Measurements from ENCODE around the gene KBTBD4.
"Not testable (repeated sequence)": the region's sequence is repeated elsewhere in the genome, so short reads cannot be mapped to it uniquely, and the experiment has no call there.

Gene KBTBD4

GRCh38 chr11:47558695-47559094, 20.1 kb downstream of the KBTBD4 start:
- DNase-seq = no peak

- not testable (repeated sequence) for DNase-seq
These were observed 21.8 kb downstream of the KBTBD4 start for GRCh38 chr11:47557004-47557403.

- no peak for DNase-seq
These were observed 25.4 kb downstream of the KBTBD4 start for GRCh38 chr11:47553406-47553743.

- DNase-seq = peak; percentile 86 to 93 (median 90)
These were observed 26.0 kb downstream of the KBTBD4 start, which contains the start of gene CELF1 for GRCh38 chr11:47552566-47553405. Gene CELF1, minus strand, starts transcription at chr11:47553132. Its CDS starts 53,609 bp downstream, at chr11:47499523.

GRCh38 chr11:47552056-47552565, 26.7 kb downstream of the KBTBD4 start:
- DNase-seq = peak in 1 of 5 donors; percentile 2

- DNase-seq = peak in 1 of 5 donors; percentile 30
These were observed 27.7 kb downstream of the KBTBD4 start for GRCh38 chr11:47551086-47551485.

GRCh38 chr11:47550288-47551047, 28.3 kb downstream of the KBTBD4 start:
- DNase-seq = no peak

GRCh38 chr11:47546274-47546673, 32.5 kb downstream of the KBTBD4 start:
- not testable (repeated sequence) for DNase-seq

GRCh38 chr11:47545298-47545697, 33.5 kb downstream of the KBTBD4 start:
- DNase-seq = no peak

- no peak for DNase-seq
These were observed 37.7 kb downstream of the KBTBD4 start for GRCh38 chr11:47541070-47541469.

- no peak for DNase-seq
These were observed 39.1 kb downstream of the KBTBD4 start for GRCh38 chr11:47539681-47540039.

- DNase-seq = no peak
These were observed 39.8 kb downstream of the KBTBD4 start for GRCh38 chr11:47538741-47539565.

GRCh38 chr11:47536915-47537314, 41.9 kb downstream of the KBTBD4 start:
- no peak for DNase-seq

- DNase-seq = no peak
These were observed 44.0 kb downstream of the KBTBD4 start for GRCh38 chr11:47534704-47535251.

GRCh38 chr11:47533690-47534151, 45.0 kb downstream of the KBTBD4 start:
- no peak for DNase-seq

- no peak for DNase-seq
These were observed 46.1 kb downstream of the KBTBD4 start for GRCh38 chr11:47532597-47533213.

- DNase-seq = no peak
These were observed 47.1 kb downstream of the KBTBD4 start for GRCh38 chr11:47531666-47532065.

GRCh38 chr11:47530721-47531120, 48.0 kb downstream of the KBTBD4 start:
- DNase-seq = not testable (repeated sequence)

GRCh38 chr11:47529951-47530350, 48.8 kb downstream of the KBTBD4 start:
- DNase-seq = no peak

GRCh38 chr11:47527186-47527585, 51.6 kb downstream of the KBTBD4 start:
- no peak for DNase-seq

- DNase-seq = not testable (repeated sequence)
These were observed 52.7 kb downstream of the KBTBD4 start for GRCh38 chr11:47526032-47526431.

All from T-helper 1 cell (primary cell).